HEK293 (cell line): ENCODE measurements around the gene HLA-A.

Experiments
- KLF9 ChIP-seq: fragments of 450-650 bp; formaldehyde crosslinking; IDR thresholded peaks from 2 replicates; pipeline ENCODE4 v1.5.1; 2016; ENCODE audit warnings: missing biosample characterization, missing genetic modification characterization, low read depth
- ZNF677 ChIP-seq: fragments of 450-650 bp; IDR thresholded peaks from 2 replicates; pipeline ENCODE4 v1.5.0; 2018; ENCODE audit warnings: missing biosample characterization, mild to moderate bottlenecking, missing genetic modification characterization, moderate library complexity
- ZNF830 ChIP-seq: fragments of 450-650 bp; IDR thresholded peaks from 2 replicates; pipeline ENCODE4 v1.5.0; 2018; ENCODE audit warnings: missing biosample characterization, missing genetic modification characterization, low read depth, mild to moderate bottlenecking, moderate library complexity
- TF ChIP-seq, protein P1 (sequence below): fragments of 450-650 bp; formaldehyde crosslinking; IDR thresholded peaks from 2 replicates; pipeline ENCODE4 v1.5.1; 2016; ENCODE audit warnings: missing biosample characterization, missing genetic modification characterization
- TF ChIP-seq, protein P2 (sequence below): fragments of 450-650 bp; formaldehyde crosslinking; IDR thresholded peaks from 2 replicates; pipeline ENCODE4 v1.5.1; 2016; ENCODE audit warnings: missing biosample characterization, missing genetic modification characterization
- TF ChIP-seq, protein P3 (sequence below): fragments of 450-650 bp; formaldehyde crosslinking; IDR thresholded peaks from 2 replicates; pipeline ENCODE4 v1.5.1; 2016; ENCODE audit warnings: missing biosample characterization, missing genetic modification characterization
- TF ChIP-seq, protein P4 (sequence below): fragments of 450-650 bp; formaldehyde crosslinking; IDR thresholded peaks from 2 replicates; pipeline ENCODE4 v1.5.1; 2017; ENCODE audit warnings: missing biosample characterization, missing genetic modification characterization

DNA sequence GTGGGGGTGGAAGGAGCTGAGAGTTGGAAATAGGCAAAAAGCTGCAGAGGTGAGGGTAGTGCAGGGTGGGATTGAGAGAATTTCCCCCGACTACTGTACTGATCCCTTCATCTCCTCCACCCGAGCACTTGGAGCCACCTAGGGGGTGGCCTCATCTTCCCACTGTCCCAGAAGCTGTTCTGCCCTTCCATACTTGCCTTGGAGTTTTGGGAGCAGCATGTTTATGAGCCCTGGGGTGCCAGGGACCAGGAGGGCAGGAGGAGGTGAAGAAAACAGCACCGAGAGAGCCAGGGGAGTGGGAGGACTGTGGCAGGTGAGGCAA, 34.0 kb upstream of the HLA-A start:
- TF ChIP-seq, protein P1, sequence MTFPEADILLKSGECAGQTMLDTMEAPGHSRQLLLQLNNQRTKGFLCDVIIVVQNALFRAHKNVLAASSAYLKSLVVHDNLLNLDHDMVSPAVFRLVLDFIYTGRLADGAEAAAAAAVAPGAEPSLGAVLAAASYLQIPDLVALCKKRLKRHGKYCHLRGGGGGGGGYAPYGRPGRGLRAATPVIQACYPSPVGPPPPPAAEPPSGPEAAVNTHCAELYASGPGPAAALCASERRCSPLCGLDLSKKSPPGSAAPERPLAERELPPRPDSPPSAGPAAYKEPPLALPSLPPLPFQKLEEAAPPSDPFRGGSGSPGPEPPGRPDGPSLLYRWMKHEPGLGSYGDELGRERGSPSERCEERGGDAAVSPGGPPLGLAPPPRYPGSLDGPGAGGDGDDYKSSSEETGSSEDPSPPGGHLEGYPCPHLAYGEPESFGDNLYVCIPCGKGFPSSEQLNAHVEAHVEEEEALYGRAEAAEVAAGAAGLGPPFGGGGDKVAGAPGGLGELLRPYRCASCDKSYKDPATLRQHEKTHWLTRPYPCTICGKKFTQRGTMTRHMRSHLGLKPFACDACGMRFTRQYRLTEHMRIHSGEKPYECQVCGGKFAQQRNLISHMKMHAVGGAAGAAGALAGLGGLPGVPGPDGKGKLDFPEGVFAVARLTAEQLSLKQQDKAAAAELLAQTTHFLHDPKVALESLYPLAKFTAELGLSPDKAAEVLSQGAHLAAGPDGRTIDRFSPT (tag by site-specific recombination), result no peak
- TF ChIP-seq, protein P2, sequence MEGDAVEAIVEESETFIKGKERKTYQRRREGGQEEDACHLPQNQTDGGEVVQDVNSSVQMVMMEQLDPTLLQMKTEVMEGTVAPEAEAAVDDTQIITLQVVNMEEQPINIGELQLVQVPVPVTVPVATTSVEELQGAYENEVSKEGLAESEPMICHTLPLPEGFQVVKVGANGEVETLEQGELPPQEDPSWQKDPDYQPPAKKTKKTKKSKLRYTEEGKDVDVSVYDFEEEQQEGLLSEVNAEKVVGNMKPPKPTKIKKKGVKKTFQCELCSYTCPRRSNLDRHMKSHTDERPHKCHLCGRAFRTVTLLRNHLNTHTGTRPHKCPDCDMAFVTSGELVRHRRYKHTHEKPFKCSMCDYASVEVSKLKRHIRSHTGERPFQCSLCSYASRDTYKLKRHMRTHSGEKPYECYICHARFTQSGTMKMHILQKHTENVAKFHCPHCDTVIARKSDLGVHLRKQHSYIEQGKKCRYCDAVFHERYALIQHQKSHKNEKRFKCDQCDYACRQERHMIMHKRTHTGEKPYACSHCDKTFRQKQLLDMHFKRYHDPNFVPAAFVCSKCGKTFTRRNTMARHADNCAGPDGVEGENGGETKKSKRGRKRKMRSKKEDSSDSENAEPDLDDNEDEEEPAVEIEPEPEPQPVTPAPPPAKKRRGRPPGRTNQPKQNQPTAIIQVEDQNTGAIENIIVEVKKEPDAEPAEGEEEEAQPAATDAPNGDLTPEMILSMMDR (tag by site-specific recombination), result no peak
- TF ChIP-seq KLF9 (tag by site-specific recombination), result no peak
- no peak for TF ChIP-seq ZNF677
- TF ChIP-seq, protein P3, sequence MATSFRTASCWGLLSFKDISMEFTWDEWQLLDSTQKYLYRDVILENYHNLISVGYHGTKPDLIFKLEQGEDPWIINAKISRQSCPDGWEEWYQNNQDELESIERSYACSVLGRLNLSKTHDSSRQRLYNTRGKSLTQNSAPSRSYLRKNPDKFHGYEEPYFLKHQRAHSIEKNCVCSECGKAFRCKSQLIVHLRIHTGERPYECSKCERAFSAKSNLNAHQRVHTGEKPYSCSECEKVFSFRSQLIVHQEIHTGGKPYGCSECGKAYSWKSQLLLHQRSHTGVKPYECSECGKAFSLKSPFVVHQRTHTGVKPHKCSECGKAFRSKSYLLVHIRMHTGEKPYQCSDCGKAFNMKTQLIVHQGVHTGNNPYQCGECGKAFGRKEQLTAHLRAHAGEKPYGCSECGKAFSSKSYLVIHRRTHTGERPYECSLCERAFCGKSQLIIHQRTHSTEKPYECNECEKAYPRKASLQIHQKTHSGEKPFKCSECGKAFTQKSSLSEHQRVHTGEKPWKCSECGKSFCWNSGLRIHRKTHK, result no peak
- TF ChIP-seq, protein P4, sequence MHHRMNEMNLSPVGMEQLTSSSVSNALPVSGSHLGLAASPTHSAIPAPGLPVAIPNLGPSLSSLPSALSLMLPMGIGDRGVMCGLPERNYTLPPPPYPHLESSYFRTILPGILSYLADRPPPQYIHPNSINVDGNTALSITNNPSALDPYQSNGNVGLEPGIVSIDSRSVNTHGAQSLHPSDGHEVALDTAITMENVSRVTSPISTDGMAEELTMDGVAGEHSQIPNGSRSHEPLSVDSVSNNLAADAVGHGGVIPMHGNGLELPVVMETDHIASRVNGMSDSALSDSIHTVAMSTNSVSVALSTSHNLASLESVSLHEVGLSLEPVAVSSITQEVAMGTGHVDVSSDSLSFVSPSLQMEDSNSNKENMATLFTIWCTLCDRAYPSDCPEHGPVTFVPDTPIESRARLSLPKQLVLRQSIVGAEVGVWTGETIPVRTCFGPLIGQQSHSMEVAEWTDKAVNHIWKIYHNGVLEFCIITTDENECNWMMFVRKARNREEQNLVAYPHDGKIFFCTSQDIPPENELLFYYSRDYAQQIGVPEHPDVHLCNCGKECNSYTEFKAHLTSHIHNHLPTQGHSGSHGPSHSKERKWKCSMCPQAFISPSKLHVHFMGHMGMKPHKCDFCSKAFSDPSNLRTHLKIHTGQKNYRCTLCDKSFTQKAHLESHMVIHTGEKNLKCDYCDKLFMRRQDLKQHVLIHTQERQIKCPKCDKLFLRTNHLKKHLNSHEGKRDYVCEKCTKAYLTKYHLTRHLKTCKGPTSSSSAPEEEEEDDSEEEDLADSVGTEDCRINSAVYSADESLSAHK (tag by site-specific recombination), result no peak
- TF ChIP-seq ZNF830 (tag by site-specific recombination), result no peak
